HG03558 (cell line): ENCODE measurements around the gene DIO3.

ENCODE experiments used
- ATAC-seq: cut with Tn5 transposase; IDR thresholded peaks from one replicate; pipeline ENCODE4 v1.9.1; 2021; ENCODE audit warnings: moderate number of reproducible peaks; ENCODE audit not compliant: unreplicated experiment; ENCODE audit errors: extremely low read depth

DIO3 gene

DNA sequence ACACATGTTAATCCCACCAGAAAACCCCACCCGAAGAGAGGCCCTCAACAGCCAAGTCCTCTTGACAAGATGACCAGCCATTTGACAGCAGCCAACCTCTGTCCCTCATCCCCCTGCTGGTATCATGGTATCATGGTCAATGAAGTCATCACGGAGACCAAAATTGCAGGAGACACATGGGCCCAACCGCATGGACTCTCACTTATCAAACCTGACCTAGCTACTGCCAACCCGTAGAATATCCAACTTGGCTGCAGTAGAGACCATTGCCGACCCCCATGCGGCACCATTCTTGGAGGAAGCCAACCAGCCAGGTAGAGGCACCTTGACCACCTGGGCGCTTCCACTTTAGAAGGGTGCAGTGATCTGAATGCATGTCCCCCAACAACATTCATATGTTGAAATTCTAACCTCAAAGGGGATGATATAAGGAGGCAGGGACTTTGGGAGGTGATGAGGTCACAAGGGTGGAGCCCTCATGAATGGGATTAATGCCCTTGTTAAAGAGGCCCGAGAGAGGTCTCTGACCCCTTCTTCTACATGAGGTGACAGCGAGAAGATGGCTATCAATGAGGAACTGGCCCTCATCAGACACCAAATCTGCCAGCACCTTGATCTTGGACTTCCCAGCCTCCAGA lies 33.3 kb downstream of the DIO3 start:
- ATAC-seq = no peak

DNA sequence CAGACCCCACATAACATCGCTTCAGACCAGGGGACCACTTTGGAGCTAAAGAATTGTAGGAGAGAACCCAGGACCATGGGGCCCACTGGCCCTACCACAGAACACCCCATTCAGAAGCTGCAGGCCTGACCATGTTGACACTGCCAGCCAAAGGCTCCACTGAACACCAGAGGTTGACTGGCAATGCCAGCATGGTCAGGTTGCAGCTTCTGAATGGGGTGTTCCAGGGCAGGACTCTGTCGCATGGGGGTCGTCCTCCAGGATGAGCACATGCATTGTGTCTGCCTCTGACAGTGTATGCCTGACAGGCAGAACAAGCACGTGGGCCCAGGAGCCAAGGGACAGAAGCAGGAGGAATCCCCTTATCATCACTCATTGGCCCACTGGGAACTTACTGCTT lies 34.1 kb downstream of the DIO3 start:
- ATAC-seq = no peak

DNA sequence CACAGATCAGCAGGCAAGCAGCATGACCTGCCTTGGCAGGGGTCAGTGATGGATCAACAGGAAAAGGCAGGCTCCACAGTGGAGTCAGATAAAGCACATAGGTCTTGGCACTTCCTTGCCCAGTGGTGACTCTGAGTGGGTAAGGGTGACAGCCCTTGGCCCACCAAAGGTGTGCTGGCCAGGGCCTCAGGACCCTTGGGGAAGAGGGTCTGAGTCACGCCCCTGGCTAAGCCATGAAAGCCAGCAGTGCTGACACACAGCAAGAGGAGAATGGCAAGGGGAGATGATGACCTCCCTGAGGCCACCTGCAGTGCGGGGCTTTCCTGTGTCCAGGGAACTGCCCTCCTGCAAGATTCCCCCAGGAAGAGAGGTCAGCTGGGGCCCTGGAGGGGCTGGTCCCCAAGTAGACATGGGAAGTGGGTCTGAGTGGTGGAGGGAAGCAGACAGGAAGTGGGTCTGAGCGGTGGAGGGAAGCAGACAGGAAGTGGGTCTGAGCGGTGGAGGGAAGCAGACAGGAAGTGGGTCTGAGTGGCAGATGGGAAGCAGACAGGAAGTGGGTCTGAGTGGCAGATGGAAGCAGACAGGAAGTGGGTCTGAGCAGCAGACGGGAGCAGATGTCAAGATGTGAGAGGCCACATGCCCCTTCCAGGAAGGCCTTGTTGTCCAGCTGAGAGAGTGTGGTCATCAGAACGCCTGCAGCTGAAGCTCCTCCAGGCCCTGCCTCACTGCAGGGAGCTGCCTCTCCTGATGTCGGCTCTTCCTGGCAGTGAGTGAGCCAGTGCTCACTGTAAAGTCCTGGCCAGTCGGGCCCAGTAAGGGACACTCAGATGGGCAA lies 34.8 kb downstream of the DIO3 start:
- ATAC-seq = no peak

DNA sequence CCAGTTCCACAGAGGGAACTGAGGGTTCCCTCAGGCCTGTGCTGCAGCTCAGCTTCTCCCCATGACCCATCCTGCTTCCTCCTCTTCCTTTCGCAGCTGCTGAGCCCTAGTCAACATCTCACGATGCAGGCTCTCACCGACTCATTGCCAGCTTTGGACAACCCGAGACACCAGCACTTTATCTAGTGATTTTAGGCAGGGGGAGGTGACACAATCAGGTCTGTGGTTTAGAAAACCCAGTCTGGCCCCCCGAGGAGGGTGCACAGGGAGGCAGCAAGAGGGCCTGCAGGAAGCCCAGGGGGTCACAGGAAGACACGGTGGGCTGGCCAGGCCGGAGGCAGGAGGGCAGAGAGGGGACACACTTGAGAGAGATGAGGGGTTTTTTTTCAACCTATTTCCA lies 35.4 kb downstream of the DIO3 start:
- no peak for ATAC-seq

DNA sequence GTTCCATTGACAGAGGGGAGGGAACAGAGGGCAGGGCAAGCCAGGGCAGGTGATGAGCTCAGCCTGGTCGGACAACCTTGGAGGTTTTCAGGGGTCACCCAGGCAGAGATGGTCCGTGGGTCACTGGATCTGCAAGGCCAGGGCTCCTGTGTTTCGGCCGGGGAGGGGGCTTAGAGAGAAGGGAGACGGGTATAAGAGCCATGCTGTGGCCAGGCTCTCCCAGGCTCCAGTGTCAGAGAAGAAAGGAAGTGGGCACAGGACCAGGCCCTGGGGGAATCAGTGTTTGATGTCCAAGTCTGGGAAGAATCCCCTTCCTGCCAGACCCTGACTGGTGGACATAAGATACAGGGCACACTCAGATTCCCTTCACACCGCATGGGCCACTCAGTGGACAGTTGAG lies 36.9 kb downstream of the DIO3 start:
- ATAC-seq = no peak

DNA sequence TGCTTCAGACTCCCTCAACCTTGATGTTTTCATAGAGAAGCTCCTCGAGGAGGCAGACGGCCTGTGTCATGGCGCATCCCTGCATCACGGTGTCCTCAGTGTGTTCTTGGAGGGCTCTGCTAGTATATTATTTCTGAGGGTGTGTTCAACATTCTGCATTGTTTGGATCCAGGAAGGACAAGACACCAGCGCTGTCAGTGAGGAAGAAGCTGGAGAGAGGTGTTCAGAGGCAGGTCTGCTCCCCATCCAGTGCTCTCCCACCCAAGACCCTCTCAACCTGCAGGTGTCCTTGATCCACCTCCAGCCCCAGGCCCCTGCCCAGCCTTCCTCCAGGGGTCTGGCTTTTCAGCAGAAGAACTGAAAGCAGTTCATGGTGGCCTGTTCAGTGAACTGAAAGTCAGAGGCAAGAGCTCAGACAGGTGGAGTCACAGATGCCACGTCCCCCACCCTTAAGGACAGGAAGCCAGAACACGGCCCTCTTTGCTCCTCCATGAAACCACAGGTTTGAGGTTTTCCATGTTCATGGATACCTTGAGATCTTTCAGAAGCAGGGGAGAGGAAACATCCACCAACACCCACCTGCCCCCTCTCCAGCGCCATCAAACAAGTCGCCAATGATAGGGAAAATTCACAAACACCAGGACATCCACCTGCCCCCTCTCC lies 37.4 kb downstream of the DIO3 start:
- no peak for ATAC-seq

DNA sequence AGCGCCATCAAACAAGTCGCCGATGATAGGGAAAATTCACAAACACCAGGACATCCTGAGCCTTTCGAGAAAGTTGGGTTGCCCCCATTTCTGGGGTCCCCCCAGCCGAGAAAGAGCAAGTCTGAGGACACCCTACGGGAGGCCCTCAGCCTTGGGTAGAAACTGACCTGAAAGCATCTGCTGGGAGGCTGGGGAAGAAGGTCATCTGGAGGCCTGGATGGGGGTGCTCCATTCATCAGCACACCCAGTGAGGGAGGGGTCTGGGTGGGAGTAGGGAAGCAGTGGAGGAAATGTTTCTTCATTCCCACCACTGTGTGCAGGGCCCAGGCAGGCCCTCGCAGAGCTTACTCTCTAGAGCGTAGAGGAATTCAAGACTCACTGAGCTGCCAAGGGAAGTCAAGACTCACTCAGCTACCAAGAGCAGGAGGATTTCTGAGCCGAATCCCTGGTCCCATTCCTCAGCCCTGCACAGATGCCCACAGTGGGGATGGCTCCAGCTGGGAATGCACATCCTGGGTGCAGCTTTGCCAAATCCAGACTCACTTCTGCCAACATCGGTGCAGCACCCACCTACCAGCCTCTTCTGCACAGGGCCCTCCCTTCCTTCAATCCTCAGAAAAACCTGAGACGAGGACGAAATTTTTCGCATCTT lies 38.1 kb downstream of the DIO3 start:
- ATAC-seq = no peak

DNA sequence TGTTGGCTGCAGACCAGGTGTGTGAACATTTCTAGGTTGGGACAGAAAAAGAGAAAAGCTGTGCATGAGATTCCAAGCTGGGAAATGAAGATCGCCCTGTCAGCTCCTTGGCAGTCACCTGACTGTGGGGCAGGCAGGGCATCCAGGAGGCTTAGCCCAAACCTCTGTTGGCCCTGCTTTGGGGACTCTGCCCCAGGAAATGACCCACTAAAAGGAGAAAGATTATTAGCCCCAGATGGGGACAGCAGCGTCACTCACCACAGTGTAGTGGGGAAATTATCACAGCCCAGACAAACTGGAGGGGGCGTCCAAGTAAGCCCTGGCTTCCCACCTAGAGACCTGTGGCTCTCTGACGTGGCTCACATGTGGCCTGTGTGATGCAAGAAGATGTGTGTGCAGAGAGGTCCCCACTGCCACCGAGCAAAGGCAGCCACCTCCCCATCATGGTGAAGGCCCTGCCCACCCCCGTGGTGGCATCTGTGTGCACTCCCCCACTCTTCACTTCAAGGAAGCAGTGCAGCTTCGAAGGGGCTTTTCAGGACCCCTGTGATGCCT lies 39.1 kb downstream of the DIO3 start:
- ATAC-seq = no peak

DNA sequence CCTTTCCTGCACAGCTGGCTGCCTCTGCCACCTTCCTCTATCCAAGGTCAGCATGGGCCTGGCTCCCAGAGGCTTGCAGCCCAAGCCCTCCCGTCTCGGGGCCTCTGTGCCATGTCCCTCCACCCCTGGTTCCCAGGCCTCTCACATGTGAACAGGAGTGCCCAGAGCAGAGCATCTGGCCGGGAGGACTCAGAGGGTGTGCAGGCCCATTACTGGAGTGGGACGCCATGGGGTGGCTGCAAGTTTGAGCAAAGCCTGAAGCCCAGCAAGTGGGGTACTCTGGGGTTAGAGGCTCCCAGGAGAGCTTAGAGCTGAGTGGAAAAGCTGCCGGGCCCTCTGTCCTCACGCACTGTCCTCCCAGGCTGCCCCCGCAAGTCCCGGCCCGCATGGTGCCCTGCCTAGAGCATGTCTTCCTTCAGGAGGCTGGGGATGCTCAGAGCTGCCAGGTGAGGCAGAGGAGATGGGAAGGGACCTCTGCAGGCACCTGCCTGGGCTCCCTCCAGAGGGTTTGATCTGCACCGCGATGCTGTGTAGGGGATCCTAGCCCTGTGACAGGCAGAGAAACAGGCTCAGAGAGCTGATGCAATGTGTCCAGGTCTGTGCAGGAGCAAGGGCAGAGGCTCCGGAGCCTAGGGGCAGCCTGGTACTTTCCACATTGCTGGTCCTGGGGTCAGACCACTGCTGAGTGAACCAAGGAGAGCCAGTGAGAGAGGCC lies 39.8 kb downstream of the DIO3 start:
- ATAC-seq = no peak

DNA sequence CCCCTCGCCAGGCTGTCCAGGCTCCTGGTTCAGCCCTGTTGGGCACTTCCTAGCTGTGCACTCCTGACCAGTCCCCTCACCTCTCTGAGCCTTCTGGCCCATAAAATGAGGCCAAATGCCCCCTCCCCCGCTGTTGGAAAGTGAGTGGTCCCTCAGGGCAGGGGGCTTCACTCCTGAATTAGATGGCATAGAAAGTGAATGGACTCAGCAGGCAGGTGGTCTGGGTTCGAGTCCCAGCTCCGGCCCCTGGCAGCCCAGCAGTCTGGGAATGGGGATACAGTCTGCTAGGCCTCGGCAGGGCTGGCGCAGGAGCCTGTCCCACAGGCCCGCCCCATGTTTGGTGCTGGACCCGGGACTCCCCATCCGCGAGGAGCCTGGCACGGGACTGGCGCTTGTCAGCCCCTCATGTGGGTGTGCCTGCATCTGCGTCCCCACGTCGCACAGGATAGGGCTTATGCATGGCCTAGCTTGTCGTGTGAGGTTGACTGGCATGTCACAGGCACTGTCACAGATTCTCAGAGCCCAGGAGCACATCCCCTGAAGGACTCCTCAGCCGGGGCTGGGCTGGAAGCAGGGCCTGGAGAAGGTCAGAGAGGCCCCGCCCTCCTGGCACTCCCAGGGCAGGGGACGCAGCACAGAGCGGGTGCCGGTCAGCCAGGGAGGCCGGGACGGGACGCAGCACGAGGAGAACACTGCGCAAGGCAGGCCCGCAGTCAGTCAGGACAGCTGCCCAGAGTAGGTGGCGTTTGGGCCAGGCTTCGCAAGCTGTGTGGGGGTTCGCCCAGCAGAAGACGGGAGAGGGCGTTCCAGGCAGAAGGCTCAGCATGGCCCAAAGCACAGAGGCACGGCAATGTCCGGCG lies 40.5 kb downstream of the DIO3 start:
- no peak for ATAC-seq

DNA sequence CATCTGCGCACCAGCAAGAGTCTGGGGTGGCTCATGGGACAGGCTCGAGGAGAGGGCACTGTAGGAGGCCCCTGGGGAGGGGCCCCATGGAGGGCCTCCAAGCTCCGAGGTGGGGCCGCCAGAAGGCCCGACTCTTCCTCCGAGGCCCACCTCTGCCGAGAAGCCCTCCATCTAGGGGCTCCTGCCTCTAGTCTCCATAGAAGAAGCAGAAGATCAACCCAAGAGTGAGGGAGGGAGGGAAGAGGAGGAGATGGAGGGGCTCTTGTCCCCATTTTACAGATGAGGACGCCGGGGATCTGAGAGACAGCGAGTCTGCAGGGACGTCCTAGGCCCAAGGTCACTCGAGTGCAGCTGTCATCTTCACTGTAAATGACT lies 41.2 kb downstream of the DIO3 start:
- ATAC-seq = no peak

DNA sequence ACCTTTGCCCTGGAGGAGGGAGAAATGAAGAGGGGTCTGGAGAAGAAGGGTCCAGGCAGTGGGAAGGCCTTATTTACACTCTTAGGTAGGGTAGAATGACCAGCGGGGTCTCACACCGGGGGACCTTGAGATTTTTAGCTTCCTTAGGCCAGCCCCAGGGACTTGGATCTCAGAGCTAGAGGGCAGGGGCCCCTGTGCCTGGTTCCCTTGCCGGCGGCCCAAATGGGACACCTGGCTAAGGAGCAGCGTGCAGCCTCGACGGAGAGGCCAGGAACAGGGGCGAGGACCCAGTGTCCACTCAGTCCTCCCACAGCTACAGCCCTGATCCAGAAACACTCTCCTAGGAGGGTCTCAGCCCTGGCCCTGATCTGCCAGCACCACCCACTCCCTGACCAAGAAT lies 41.8 kb downstream of the DIO3 start:
- no peak for ATAC-seq

DNA sequence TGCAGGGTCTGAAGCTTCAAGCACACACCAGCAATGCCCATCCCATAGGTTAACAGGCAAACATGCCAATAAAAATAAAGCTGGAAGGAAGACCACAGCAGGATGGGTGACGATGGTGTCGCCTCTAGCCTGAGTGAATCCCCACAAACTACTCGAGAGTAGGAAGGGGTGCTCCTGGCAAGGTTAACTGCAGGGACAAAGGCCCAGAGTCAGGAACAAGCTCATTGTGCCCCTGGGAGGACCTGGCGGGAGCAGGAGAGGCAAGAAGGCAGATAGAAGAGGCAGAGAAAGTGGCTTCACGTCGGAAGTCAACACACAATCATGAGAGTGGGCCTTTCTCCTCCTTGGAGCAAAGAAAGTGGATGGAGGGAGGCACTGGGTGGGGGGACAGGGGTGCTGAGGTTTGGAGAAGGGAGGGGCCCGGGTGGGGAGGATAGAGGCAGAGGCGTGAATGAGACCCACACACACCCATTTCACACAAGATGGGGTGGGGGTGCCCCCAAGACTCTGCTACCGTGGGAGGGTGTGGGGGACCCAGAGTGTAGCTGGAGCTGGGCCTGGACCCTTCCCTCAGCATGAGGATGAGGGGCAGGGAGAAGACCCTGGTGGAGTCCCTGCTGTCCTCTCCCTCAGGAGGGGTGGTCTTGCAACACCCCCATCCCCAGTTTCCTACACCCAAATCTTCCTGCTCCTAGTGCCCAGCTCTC lies 43.1 kb downstream of the DIO3 start:
- no peak for ATAC-seq

DNA sequence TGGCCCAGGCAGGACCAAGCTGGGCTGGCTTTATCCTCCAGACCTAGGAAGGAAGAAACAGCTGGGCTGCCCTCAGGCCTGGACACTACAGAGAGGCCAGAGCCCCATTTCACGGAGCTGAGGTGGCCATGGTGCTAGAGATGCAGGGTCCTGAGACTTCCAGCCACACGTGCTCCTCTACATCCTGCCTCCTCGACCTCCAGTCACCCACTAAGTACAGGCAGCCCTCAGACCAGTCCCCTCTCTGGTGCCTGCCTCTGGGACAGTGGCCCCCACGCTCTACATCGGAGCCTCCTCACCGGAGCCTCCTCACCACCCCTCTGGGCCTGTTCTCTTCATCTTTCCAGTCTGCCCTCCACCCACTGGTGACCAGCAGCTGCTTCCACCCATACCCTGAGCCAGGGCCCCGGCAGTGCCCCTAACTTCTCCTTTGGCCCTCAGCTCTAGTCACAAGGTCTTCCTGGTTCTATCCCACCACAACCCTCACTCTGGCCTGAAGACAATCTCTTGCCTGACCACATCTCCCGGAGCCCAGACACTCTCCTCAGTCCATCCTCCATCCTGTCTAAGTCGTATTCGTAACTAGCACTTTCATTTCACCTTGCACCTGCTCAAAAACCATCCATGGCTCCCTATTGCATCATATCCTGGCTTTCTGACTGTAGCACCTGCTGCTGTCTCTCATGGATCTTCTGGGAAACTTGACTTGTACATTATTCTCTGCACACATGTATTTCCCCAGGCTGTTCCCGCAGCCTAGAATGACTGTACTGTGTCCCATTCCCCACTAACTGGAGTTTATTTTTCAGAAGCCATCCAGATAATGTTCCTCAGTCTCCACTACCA lies 43.9 kb downstream of the DIO3 start:
- ATAC-seq = no peak

DNA sequence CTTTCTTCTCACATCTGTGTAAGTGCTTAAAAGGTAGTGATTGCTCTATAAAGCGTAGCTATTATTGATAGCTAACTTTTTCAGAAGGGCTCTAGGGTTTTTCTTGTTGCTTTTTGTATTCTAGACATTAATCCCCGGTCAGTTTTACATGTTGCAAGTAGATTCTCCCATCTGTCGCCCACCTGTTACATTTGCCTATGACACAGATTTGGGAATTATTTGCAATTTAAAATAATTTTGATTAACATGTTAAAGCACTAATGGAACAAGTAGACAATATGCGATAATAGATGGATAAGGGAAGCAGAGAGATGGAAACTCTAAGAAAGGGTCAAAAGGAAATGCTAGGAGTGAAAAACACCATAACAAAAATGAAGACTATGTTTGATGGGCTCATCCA lies 44.5 kb downstream of the DIO3 start:
- no peak for ATAC-seq
